HPDE6-E6E7 (cell line): ENCODE measurements around the gene HSPA4.

ENCODE experiments used
- DNase-seq: peaks from one replicate; pipeline ENCODE4 v3.0.0; 2011; ENCODE audit warnings: missing footprints; ENCODE audit errors: extremely low spot score

Gene HSPA4

GRCh38 chr5:133106343-133106742 is 54.5 kb downstream of the HSPA4 start:
- DNase-seq: no peak

GRCh38 chr5:133106761-133107572 is 55.2 kb downstream of the HSPA4 start:
- no peak for DNase-seq

GRCh38 chr5:133108481-133108921 is 56.7 kb downstream of the HSPA4 start:
- DNase-seq: no peak

GRCh38 chr5:133109655-133110483 is 58.1 kb downstream of the HSPA4 start:
- DNase-seq: no peak

- DNase-seq: no peak
Measured at GRCh38 chr5:133110709-133111108, 58.9 kb downstream of the HSPA4 start.

- peak; percentile 67 for DNase-seq
Measured at GRCh38 chr5:133111299-133111698, 59.5 kb downstream of the HSPA4 start.

- no peak for DNase-seq
Measured at GRCh38 chr5:133112026-133112660, 60.3 kb downstream of the HSPA4 start.

- DNase-seq: peak; percentile 58
Measured at GRCh38 chr5:133113331-133114061, 61.7 kb downstream of the HSPA4 start.

- no peak for DNase-seq
Measured at GRCh38 chr5:133114166-133114932, 62.5 kb downstream of the HSPA4 start.

- no peak for DNase-seq
Measured at GRCh38 chr5:133114933-133115310, 63.1 kb downstream of the HSPA4 start.

GRCh38 chr5:133116601-133117000 is 64.8 kb downstream of the HSPA4 start:
- DNase-seq: no peak

- DNase-seq: no peak
Measured at GRCh38 chr5:133117166-133117911, 65.5 kb downstream of the HSPA4 start.

- no peak for DNase-seq
Measured at GRCh38 chr5:133117912-133118445, 66.2 kb downstream of the HSPA4 start.

GRCh38 chr5:133118741-133119140 is 66.9 kb downstream of the HSPA4 start:
- no peak for DNase-seq

- DNase-seq: no peak
Measured at GRCh38 chr5:133119233-133119711, 67.5 kb downstream of the HSPA4 start.

GRCh38 chr5:133120156-133120750 is 68.4 kb downstream of the HSPA4 start:
- no peak for DNase-seq

GRCh38 chr5:133121080-133121479 is 69.3 kb downstream of the HSPA4 start:
- no peak for DNase-seq

- no peak for DNase-seq
Measured at GRCh38 chr5:133121611-133122150, 69.9 kb downstream of the HSPA4 start.

GRCh38 chr5:133122711-133123110 is 70.9 kb downstream of the HSPA4 start:
- no peak for DNase-seq
